Measurements from ENCODE around the gene RAB11FIP4. TPM values are rescaled to one million over a fixed set of nuclear protein-coding genes. Genes with fewer than 3 reads are reported as not detected.
A peak's percentile ranks its signal among the peaks of the same experiment; 100 is the strongest.

The RAB11FIP4 gene
- total RNA-seq, 2 experiments from 2014 or later, result 23.9 to 35.5 TPM

GRCh38 chr17:31487648-31488263 lies 96.3 kb downstream of the RAB11FIP4 start:
- DNase-seq (peak; percentile 93), ATAC-seq (peak; percentile 91)
- H3K36me3 Mint-ChIP-seq, result no peaks in the 10 kb centered on the region
- H3K27ac Mint-ChIP-seq, result peak overlapping the region; percentile 73
- no peaks in the 10 kb centered on the region for H3K9me3 Mint-ChIP-seq (ENCODE audit: low read depth)
- no peaks in the 10 kb centered on the region for H3K27me3 Mint-ChIP-seq
- H3K4me1 Mint-ChIP-seq, result peaks cover 48% of the 10 kb centered on the region
- peak overlapping the region; percentile 84 for H3K4me3 Mint-ChIP-seq
- CTCF ChIA-PET, result interaction anchor here (0.6 to 2.1 kb wide), 9 partner anchors 13 to 51 kb away, joined by 3 to 26 read pairs (median 4); no protein-coding TSS in a partner anchor

GRCh38 chr17:31488264-31488981 lies 96.9 kb downstream of the RAB11FIP4 start:
- peak; percentile 52 for DNase-seq
- CTCF ChIA-PET, result interaction anchor here (0.6 to 2.1 kb wide), 11 partner anchors 10 to 52 kb away, joined by 3 to 26 read pairs (median 4); no protein-coding TSS in a partner anchor
- H3K4me1 Mint-ChIP-seq, result peaks cover 55% of the 10 kb centered on the region

GRCh38 chr17:31488982-31489294 lies 97.5 kb downstream of the RAB11FIP4 start:
- CTCF ChIA-PET, result interaction anchor here (1.0 to 2.1 kb wide), 5 partner anchors 10 to 35 kb away, joined by 3 to 26 read pairs (median 4); no protein-coding TSS in a partner anchor
- Mint-ChIP-seq H3K36me3 (peaks cover 1% of the 10 kb centered on the region), H3K27me3 (no peaks in the 10 kb centered on the region), H3K4me3 (peak overlapping the region; percentile 84), H3K9me3 (ENCODE audit: low read depth) (no peaks in the 10 kb centered on the region), H3K4me1 (peaks cover 60% of the 10 kb centered on the region), H3K27ac (peak overlapping the region; percentile 81)
- ATAC-seq (no peak), DNase-seq (no peak)

More at GRCh38 chr17:31488264-31488981, 96.9 kb downstream of the RAB11FIP4 start:
- ATAC-seq, result peak; percentile 29
- no peaks in the 10 kb centered on the region for H3K27me3 Mint-ChIP-seq
- peak overlapping the region; percentile 84 for H3K4me3 Mint-ChIP-seq
- peaks cover 1% of the 10 kb centered on the region for H3K36me3 Mint-ChIP-seq
- peak overlapping the region; percentile 81 for H3K27ac Mint-ChIP-seq
- H3K9me3 Mint-ChIP-seq (ENCODE audit: low read depth), result no peaks in the 10 kb centered on the region

GRCh38 chr17:31489295-31490018 lies 98.0 kb downstream of the RAB11FIP4 start:
- ATAC-seq, result no peak
- CTCF ChIA-PET, result interaction anchor here (0.8 to 2.1 kb wide), 4 partner anchors 9 to 21 kb away, joined by 3 to 26 read pairs (median 4); no protein-coding TSS in a partner anchor
- H3K9me3 Mint-ChIP-seq (ENCODE audit: low read depth), result no peaks in the 10 kb centered on the region
- no peak for DNase-seq
- H3K4me1 Mint-ChIP-seq, result peaks cover 64% of the 10 kb centered on the region
- peaks cover 1% of the 10 kb centered on the region for H3K36me3 Mint-ChIP-seq
- no peaks in the 10 kb centered on the region for H3K27me3 Mint-ChIP-seq
- H3K4me3 Mint-ChIP-seq, result peak overlapping the region; percentile 84
- peak overlapping the region; percentile 47 for H3K27ac Mint-ChIP-seq

- H3K4me1 Mint-ChIP-seq, result peaks cover 70% of the 10 kb centered on the region
- CTCF ChIA-PET, result interaction anchor here (0.8 to 1.3 kb wide), 3 partner anchors 8 to 171 kb away, joined by 3 to 4 read pairs (median 3); no protein-coding TSS in a partner anchor
These were observed 98.7 kb downstream of the RAB11FIP4 start for GRCh38 chr17:31490019-31490650.

GRCh38 chr17:31490671-31491375 lies 99.3 kb downstream of the RAB11FIP4 start:
- H3K4me3 Mint-ChIP-seq, result no peak overlapping the region
- ATAC-seq (no peak), DNase-seq (no peak)
- H3K9me3 Mint-ChIP-seq (ENCODE audit: low read depth), result no peaks in the 10 kb centered on the region
- peak overlapping the region; percentile 95 for H3K27ac Mint-ChIP-seq
- H3K4me1 Mint-ChIP-seq, result peaks cover 76% of the 10 kb centered on the region
- H3K27me3 Mint-ChIP-seq, result no peaks in the 10 kb centered on the region
- CTCF ChIA-PET, result interaction anchor here (1.0 to 4.7 kb wide), 3 partner anchors 19 to 171 kb away, joined by 3 to 50 read pairs (median 3); no protein-coding TSS in a partner anchor
- H3K36me3 Mint-ChIP-seq, result peaks cover 1% of the 10 kb centered on the region

More at GRCh38 chr17:31490019-31490650, 98.7 kb downstream of the RAB11FIP4 start:
- Mint-ChIP-seq H3K9me3 (ENCODE audit: low read depth) (no peaks in the 10 kb centered on the region), H3K27me3 (no peaks in the 10 kb centered on the region), H3K4me3 (peak overlapping the region; percentile 84), H3K27ac (no peak overlapping the region), H3K36me3 (peaks cover 1% of the 10 kb centered on the region)
- DNase-seq (no peak), ATAC-seq (no peak)

GRCh38 chr17:31491376-31492131 lies 100.1 kb downstream of the RAB11FIP4 start:
- H3K9me3 Mint-ChIP-seq (ENCODE audit: low read depth), result no peaks in the 10 kb centered on the region
- H3K36me3 Mint-ChIP-seq, result peaks cover 1% of the 10 kb centered on the region
- DNase-seq (no peak), ATAC-seq (no peak)
- H3K4me3 Mint-ChIP-seq, result no peak overlapping the region
- peak overlapping the region; percentile 95 for H3K27ac Mint-ChIP-seq
- H3K4me1 Mint-ChIP-seq, result peaks cover 82% of the 10 kb centered on the region
- H3K27me3 Mint-ChIP-seq, result no peaks in the 10 kb centered on the region
- CTCF ChIA-PET, result interaction anchor here (1.0 to 4.7 kb wide), 3 partner anchors 18 to 172 kb away, joined by 3 to 50 read pairs (median 3); no protein-coding TSS in a partner anchor

GRCh38 chr17:31492206-31492605 lies 100.7 kb downstream of the RAB11FIP4 start:
- DNase-seq (no peak), ATAC-seq (no peak)
- H3K9me3 Mint-ChIP-seq (ENCODE audit: low read depth), result no peaks in the 10 kb centered on the region
- peaks cover 82% of the 10 kb centered on the region for H3K4me1 Mint-ChIP-seq
- H3K4me3 Mint-ChIP-seq, result no peak overlapping the region
- CTCF ChIA-PET, result interaction anchor here (0.8 to 4.7 kb wide), 2 partner anchors 18 to 35 kb away, joined by 3 to 50 read pairs; no protein-coding TSS in a partner anchor
- H3K27me3 Mint-ChIP-seq, result no peaks in the 10 kb centered on the region
- H3K36me3 Mint-ChIP-seq, result peaks cover 1% of the 10 kb centered on the region
- H3K27ac Mint-ChIP-seq, result peak overlapping the region; percentile 95

GRCh38 chr17:31492880-31493655 lies 101.6 kb downstream of the RAB11FIP4 start:
- H3K36me3 Mint-ChIP-seq, result peaks cover 1% of the 10 kb centered on the region
- peaks cover 84% of the 10 kb centered on the region for H3K4me1 Mint-ChIP-seq
- peak overlapping the region; percentile 95 for H3K27ac Mint-ChIP-seq
- ATAC-seq (peak; percentile 22), DNase-seq (peak; percentile 83)
- peak overlapping the region; percentile 56 for H3K4me3 Mint-ChIP-seq
- H3K27me3 Mint-ChIP-seq, result no peaks in the 10 kb centered on the region
- no peaks in the 10 kb centered on the region for H3K9me3 Mint-ChIP-seq (ENCODE audit: low read depth)
- CTCF ChIA-PET, result interaction anchor here (0.8 to 4.7 kb wide), 4 partner anchors 13 to 34 kb away, joined by 3 to 50 read pairs (median 6); no protein-coding TSS in a partner anchor

- H3K27me3 Mint-ChIP-seq, result no peaks in the 10 kb centered on the region
- peaks cover 89% of the 10 kb centered on the region for H3K4me1 Mint-ChIP-seq
- peak overlapping the region; percentile 56 for H3K4me3 Mint-ChIP-seq
- CTCF ChIA-PET, result interaction anchor here (1.3 to 4.7 kb wide), 5 partner anchors 12 to 32 kb away, joined by 3 to 50 read pairs (median 6); no protein-coding TSS in a partner anchor
- H3K27ac Mint-ChIP-seq, result peak overlapping the region; percentile 95
- no peaks in the 10 kb centered on the region for H3K9me3 Mint-ChIP-seq (ENCODE audit: low read depth)
- ATAC-seq (peak; percentile 37), DNase-seq (peak; percentile 56)
- H3K36me3 Mint-ChIP-seq, result peaks cover 1% of the 10 kb centered on the region
These were observed 102.2 kb downstream of the RAB11FIP4 start for GRCh38 chr17:31493656-31494155.
